ENCODE measurements around the gene RIMS4.

The RIMS4 gene

GRCh38 chr20:44719841-44720240 lies 90.5 kb downstream of the RIMS4 start:
- DNase-seq (ENCODE audit: low read depth), result no peak

GRCh38 chr20:44717986-44718385 lies 92.4 kb downstream of the RIMS4 start:
- no peak for DNase-seq (ENCODE audit: low read depth)

GRCh38 chr20:44716309-44717106 lies 93.8 kb downstream of the RIMS4 start:
- DNase-seq (ENCODE audit: low read depth), result no peak

- DNase-seq (ENCODE audit: low read depth), result no peak
Observed at GRCh38 chr20:44715499-44716308, 94.6 kb downstream of the RIMS4 start.

- DNase-seq (ENCODE audit: low read depth), result no peak
Observed at GRCh38 chr20:44714701-44715498, 95.4 kb downstream of the RIMS4 start, which contains the start of gene CCN5. TSS of gene CCN5 (plus strand) at chr20:44715369. CDS start at chr20:44715391, 22 bp downstream.

- DNase-seq (ENCODE audit: low read depth), result no peak
Observed at GRCh38 chr20:44714102-44714700, 96.1 kb downstream of the RIMS4 start.

GRCh38 chr20:44711237-44711636 lies 99.1 kb downstream of the RIMS4 start:
- DNase-seq (ENCODE audit: low read depth), result no peak

GRCh38 chr20:44709797-44710196 lies 100.5 kb downstream of the RIMS4 start:
- DNase-seq (ENCODE audit: low read depth), result no peak

GRCh38 chr20:44709380-44709779 lies 101.0 kb downstream of the RIMS4 start:
- DNase-seq (ENCODE audit: low read depth), result no peak

- DNase-seq (ENCODE audit: low read depth), result no peak
Observed at GRCh38 chr20:44707018-44707579, 103.2 kb downstream of the RIMS4 start.

GRCh38 chr20:44706301-44707017 lies 103.9 kb downstream of the RIMS4 start:
- no peak for DNase-seq (ENCODE audit: low read depth)

GRCh38 chr20:44705364-44706094 lies 104.8 kb downstream of the RIMS4 start:
- no peak for DNase-seq (ENCODE audit: low read depth)

- DNase-seq (ENCODE audit: low read depth), result no peak
Observed at GRCh38 chr20:44704551-44704971, 105.8 kb downstream of the RIMS4 start.

- no peak for DNase-seq (ENCODE audit: low read depth)
Observed at GRCh38 chr20:44703956-44704488, 106.3 kb downstream of the RIMS4 start.

- DNase-seq (ENCODE audit: low read depth), result no peak
Observed at GRCh38 chr20:44703183-44703925, 107.0 kb downstream of the RIMS4 start.

GRCh38 chr20:44702776-44703175 lies 107.6 kb downstream of the RIMS4 start:
- DNase-seq (ENCODE audit: low read depth), result no peak

GRCh38 chr20:44701858-44702256 lies 108.5 kb downstream of the RIMS4 start:
- DNase-seq (ENCODE audit: low read depth), result no peak

Data from activated T-cell treated with anti-CD3 and anti-CD28 coated beads for 48 hours (primary cell).